GM12878 (cell line): ENCODE measurements around the gene REEP5.

ENCODE experiments used
- ATF3 ChIP-seq: IDR thresholded peaks from 2 replicates; pipeline ENCODE4 v1.6.1; 2011; ENCODE audit warnings: low read depth, mild to moderate bottlenecking, low read length, moderate library complexity, borderline replicate concordance; ENCODE audit errors: extremely low read depth
- BCL3 ChIP-seq: IDR thresholded peaks from 2 replicates; pipeline ENCODE4 v1.6.1; 2011; ENCODE audit warnings: borderline replicate concordance, low read depth, mild to moderate bottlenecking, moderate library complexity, low read length; ENCODE audit not compliant: insufficient read depth, poor library complexity, severe bottlenecking
- CREB1 ChIP-seq: IDR thresholded peaks from 2 replicates; pipeline ENCODE4 v1.6.1; 2012; ENCODE audit warnings: low read depth, mild to moderate bottlenecking, inconsistent platforms
- CTCF ChIP-seq, 3 experiments: IDR thresholded peaks in 2 of 3; conservative IDR thresholded peaks in 1 of 3; 2 replicates each; pipeline ENCODE4 v1.5.1; 2011; ENCODE audit warnings: low read depth in 3 of 3, low read length in 3 of 3, mild to moderate bottlenecking in 3 of 3, control low read depth in 2 of 3, moderate library complexity in 2 of 3, inconsistent platforms in 1 of 3, mixed read lengths in 1 of 3; ENCODE audit not compliant: control insufficient read depth in 2 of 3, insufficient read depth in 1 of 3; ENCODE audit errors: extremely low read depth in 1 of 3
- KDM1A ChIP-seq: fragments of 200-600 bp; sonication (generic); IDR thresholded peaks from 2 replicates; pipeline ENCODE4 v1.6.1; 2016; ENCODE audit warnings: borderline replicate concordance
- POLR2A ChIP-seq: IDR thresholded peaks from 2 replicates; pipeline ENCODE4 v1.6.1; 2011; ENCODE audit warnings: low read depth, mild to moderate bottlenecking, low read length
- REST ChIP-seq: IDR thresholded peaks from 2 replicates; pipeline ENCODE4 v1.6.1; 2012; ENCODE audit warnings: mild to moderate bottlenecking, low read depth, low read length
- SP1 ChIP-seq: IDR thresholded peaks from one replicate; pipeline ENCODE4 v1.6.1; 2011; ENCODE audit warnings: low read depth, low read length
- ZBTB11 ChIP-seq: fragments of 450-650 bp; formaldehyde crosslinking; IDR thresholded peaks from 2 replicates; pipeline ENCODE4 v1.5.0; 2022; ENCODE audit warnings: mild to moderate bottlenecking, missing genetic modification characterization
- ZZZ3 ChIP-seq: IDR thresholded peaks from 2 replicates; pipeline ENCODE4 v1.6.1; 2011; ENCODE audit warnings: low read depth; ENCODE audit not compliant: control insufficient read depth, insufficient read length

- TF ChIP-seq CTCF (IDR thresholded peaks at IDR 0.05 in 2 of 3, conservative IDR thresholded peaks at IDR 0.05 in 1 of 3; ENCODE audit: control insufficient read depth in 2 of 3, extremely low read depth in 1 of 3, insufficient read depth in 1 of 3, low read depth in 3 of 3, low read length in 3 of 3) (no peak), CREB1 (no peak), BCL3 (no peak), REST (no peak), ZZZ3 (no peak), POLR2A (no peak), KDM1A (no peak), SP1 (no peak), ATF3 (no peak), ZBTB11 (CRISPR knock-in tag) (no peak)
These were observed 13.6 kb upstream of the REEP5 start for GRCh38 chr5:112935675-112936074.
